Measurements from ENCODE around the gene EN2. TPM values are rescaled to one million over a fixed set of nuclear protein-coding genes. Genes with fewer than 3 reads are reported as not detected.
"Not testable (repeated sequence)": the region's sequence is repeated elsewhere in the genome, so short reads cannot be mapped to it uniquely, and the experiment has no call there.

EN2 gene
- total RNA-seq, 1 donor from 2014 or later = not detected

GRCh38 chr7:155424301-155425010 lies 33.5 kb upstream of the EN2 start:
- DNase-seq = no peak
- intact Hi-C loops (cut with micrococcal nuclease) = no loop called here
- no peak for ATAC-seq

DNA sequence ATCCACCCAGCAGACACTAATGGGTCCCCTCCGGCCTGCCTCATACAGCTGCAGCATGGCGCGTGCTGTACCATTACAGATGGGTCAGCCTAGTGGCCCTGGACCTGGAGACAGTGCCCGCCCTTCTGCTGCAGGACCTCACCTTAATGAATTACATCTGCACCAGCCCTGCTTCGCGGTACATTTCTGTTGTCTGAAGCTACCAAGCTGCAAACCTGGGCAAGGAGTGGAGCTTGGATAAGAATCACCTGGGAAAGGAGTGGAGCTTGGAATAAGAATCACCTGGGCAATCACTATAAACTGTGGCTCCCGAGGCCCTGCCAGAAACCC lies 33.0 kb upstream of the EN2 start:
- no peak for ATAC-seq

DNA sequence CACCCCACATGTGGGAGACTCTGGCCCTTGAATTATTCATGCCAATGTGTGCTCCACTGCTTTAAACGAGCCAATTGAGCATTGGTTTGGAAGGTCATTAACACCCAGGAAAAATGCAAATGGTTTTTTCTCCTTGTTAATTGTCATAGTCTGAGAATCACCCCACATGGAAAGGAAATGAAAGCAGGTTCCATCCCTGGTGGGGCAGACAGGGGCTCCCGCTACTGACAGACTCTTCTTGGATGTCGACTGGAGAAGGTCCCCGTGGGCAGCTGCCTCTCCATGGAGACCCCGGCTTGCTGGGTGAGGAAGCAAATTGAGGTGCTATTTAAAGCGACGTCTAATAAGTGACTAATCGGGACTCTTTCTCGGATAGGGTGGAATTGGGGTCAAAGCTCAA lies 32.0 kb upstream of the EN2 start:
- ATAC-seq (no peak), DNase-seq (no peak)
- intact Hi-C loops (cut with micrococcal nuclease) = no loop called here

More for the DNA sequence above, 33.0 kb upstream of the EN2 start:
- intact Hi-C loops (cut with micrococcal nuclease) = no loop called here
- no peak for DNase-seq

- intact Hi-C loops (cut with micrococcal nuclease) = no loop called here
- no peak for DNase-seq
- ATAC-seq = no peak
Observed at GRCh38 chr7:155426543-155427410, 31.2 kb upstream of the EN2 start.

GRCh38 chr7:155427411-155428038 lies 30.4 kb upstream of the EN2 start:
- ATAC-seq (no peak), DNase-seq (no peak)
- intact Hi-C loops (cut with micrococcal nuclease) = no loop called here

- intact Hi-C loops (cut with micrococcal nuclease) = no loop called here
- ATAC-seq (no peak), DNase-seq (no peak)
Observed at GRCh38 chr7:155428171-155428834, 29.6 kb upstream of the EN2 start.

DNA sequence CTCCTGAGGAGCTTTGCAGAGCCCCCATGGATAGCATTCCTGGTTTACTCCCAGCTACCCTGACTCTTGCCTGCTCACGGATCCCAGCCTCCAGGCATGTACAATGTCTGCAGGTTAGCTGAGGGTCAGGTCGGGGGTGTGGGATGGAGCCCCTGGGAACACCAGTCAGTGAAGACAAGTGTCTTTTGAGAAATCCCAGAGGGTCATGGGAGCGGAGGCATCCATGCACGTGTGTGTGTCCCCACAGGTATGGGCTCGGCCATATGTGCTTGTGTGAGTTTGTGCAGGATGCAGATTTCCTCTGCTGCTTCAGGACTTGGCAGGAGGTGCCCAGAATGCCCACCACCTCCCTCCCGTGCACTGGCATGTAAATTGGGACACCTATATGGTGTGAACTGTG lies 28.3 kb upstream of the EN2 start:
- DNase-seq = no peak
- no peak for ATAC-seq
- intact Hi-C loops (cut with micrococcal nuclease) = no loop called here

DNA sequence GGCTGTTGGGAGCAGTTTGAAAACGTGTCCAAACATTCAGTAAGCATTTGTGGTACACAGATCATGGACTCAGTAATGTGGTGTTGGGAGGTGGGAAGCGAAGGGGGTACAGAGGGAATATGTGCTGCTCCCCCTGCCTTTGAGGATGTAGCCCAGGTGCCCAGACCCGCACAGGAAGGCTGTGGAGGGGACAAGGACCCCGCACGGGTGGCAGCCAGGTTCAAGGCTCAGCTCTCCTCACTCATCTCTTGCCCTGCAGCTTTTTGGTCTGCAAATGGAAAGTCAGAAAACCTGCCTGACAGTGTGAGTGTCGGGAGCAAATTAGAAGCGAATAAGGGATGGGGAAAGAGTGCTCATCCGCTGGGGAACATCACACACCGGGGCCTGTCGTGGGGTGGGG lies 27.3 kb upstream of the EN2 start:
- intact Hi-C loops (cut with micrococcal nuclease) = no loop called here
- no peak for ATAC-seq
- no peak for DNase-seq

- intact Hi-C loops (cut with micrococcal nuclease) = no loop called here
- DNase-seq = peak; percentile 1
- ATAC-seq = no peak
Observed at GRCh38 chr7:155431231-155431630, 26.7 kb upstream of the EN2 start.

DNA sequence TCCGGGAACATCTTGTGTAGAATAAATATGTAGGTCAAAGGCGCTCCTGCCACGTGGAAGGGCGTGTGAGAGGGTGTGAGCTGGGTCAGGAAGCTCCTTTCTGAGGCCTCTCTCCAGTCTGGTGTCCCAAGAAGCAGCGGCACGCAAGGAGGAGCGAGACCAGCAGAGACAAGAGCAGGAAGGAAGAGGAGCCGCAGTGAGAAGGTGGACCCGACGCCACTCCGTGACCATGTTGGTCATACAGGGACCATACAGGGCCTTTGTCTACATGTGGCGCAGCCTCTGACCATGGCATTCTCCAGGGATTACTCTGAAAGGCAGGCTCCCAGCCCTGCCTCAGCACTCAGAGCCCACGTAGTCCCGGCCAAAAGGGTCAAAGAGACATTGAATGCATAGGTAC lies 26.2 kb upstream of the EN2 start:
- DNase-seq (peak; percentile 6), ATAC-seq (no peak)
- intact Hi-C loops (cut with micrococcal nuclease) = no loop called here

- peak; percentile 2 for DNase-seq
- ATAC-seq = no peak
- intact Hi-C loops (cut with micrococcal nuclease) = no loop called here
Observed at GRCh38 chr7:155435110-155435509, 22.8 kb upstream of the EN2 start.

DNA sequence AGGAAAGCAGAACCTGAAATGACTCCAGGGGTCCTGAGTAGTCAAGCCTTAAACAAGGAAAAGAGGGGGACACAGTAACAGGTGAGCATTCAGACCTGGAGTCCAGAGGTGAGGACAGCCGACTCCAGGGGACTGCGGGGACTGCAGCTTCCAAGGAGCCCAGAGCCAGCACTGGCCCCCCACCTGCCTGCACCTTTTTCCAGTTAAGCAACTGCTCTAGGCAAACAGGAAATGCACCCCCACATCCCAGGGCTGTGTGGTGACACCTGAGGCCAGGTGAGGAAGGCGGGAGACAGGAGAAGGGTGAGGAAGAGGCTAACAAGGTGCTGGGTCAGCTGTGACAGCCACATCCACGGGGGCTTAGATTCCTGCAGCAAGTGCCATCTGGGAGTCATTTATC lies 20.1 kb upstream of the EN2 start:
- intact Hi-C loops (cut with micrococcal nuclease) = no loop called here
- peak; percentile 6 for DNase-seq
- ATAC-seq = no peak

DNA sequence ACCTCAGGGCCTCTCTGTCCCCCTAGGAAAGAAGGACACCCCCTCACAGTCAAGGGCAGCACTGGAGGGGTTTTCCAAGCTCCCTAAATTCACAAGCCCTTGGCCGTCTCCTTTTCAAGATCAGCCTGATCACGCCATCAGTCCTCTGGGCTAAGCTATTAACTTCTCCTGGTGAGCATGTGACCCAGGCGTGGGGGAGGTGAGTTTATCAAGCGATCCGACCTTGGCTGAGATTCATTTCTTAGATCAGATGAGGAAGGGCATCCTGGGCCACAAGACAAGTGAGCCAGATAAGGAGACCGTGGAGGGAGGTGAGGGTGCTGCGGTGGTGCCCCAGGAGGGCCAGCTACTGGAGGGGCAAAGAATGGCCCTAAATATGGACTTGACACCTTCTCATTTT lies 19.2 kb upstream of the EN2 start:
- intact Hi-C loops (cut with micrococcal nuclease) = no loop called here
- DNase-seq = peak; percentile 2
- no peak for ATAC-seq

GRCh38 chr7:155439311-155440017 lies 18.5 kb upstream of the EN2 start:
- no peak for ATAC-seq

DNA sequence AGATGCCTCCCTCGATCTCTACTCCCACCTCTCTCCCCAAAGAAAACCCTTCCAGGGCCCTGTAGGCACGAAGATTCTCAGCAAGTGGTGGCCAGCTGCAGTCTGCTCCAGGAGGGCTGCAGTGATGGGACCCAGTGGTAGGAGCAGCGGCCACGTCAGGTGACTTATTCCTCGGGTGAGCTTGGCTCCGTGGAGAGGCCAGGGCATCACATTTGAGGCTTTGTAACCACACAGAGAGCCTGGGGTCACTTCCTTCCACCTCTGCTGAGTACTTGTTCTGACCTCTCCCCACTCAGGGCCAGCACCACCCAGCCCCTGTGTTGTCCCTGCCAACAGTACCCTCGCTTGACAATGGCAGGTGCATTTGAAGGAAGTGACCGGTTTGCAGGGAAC lies 17.9 kb upstream of the EN2 start:
- intact Hi-C loops (cut with micrococcal nuclease) = no loop called here
- ATAC-seq (no peak), DNase-seq (peak; percentile 9)

More at GRCh38 chr7:155439311-155440017, 18.5 kb upstream of the EN2 start:
- peak; percentile 8 for DNase-seq
- intact Hi-C loops (cut with micrococcal nuclease) = no loop called here

DNA sequence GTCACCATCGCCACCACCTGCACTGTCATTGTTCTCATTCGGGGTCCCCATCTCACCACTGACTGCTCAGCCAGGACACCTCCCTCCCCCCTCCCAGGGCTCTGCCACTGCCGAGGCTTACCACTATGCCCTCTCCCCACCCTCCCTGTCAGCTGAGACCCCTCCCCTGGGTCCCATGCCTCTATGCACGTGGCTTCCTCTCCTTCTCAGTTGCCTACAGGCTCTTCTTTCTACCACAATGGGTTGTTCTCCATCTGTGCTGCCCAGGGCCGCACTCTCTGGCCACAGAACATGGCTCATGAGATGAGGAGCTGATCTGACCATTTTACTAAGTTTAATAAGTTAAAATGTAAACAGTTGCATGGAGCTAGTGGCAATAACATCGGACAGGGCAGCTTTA lies 16.1 kb upstream of the EN2 start:
- ATAC-seq = no peak
- DNase-seq = no peak

GRCh38 chr7:155444746-155445145 lies 13.2 kb upstream of the EN2 start:
- intact Hi-C loops (cut with micrococcal nuclease) = no loop called here
- ATAC-seq (no peak), DNase-seq (no peak)

More for the DNA sequence above, 16.1 kb upstream of the EN2 start:
- intact Hi-C loops (cut with micrococcal nuclease) = no loop called here

DNA sequence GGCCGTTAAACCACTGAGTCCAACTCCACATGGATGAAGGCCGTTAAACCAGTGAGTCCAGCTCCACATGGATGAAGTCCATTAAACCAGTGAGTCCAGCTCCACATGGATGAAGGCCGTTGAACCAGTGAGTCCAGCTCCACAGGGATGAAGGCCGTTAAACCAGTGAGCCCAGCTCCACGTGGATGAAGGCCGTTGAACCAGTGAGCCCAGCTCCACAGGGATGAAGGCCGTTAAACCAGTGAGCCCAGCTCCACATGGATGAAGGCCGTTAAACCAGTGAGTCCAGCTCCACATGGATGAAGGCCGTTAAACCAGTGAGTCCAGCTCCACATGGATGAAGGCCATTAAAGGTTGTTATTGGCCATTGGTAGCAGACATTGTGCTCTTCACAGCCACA lies 12.3 kb upstream of the EN2 start:
- DNase-seq; ATAC-seq; intact Hi-C loops (cut with micrococcal nuclease): not testable (repeated sequence)

DNA sequence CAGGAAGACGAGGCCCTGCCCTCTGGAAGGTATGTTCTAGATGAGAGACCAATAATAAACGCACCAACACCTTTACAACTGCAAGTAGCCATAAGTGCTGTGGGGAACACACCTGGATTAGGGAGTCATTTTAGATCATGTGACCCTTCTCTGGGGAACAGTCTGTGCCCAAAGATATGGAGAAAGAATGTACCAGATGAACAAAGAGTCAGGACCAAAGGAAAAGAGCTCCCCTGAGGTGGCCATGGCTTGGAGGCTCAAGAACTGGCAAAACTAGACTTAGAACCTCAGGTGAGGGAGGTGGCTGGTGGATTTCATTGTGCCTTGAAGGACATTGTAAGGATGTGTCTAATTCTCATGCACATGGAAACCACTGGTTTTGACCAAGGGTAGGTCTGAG lies 10.3 kb upstream of the EN2 start:
- intact Hi-C loops (cut with micrococcal nuclease) = no loop called here
- ATAC-seq (no peak), DNase-seq (no peak)
